Esophagus muscularis mucosa (tissue), 3 donors: Measurements from ENCODE around the gene DHRS12.

Experiments
- POLR2A ChIP-seq: fragments of 450-650 bp; IDR thresholded peaks from one replicate; pipeline ENCODE4 v1.6.1; 2017; ENCODE audit warnings: antibody characterized with exemption, moderate library complexity, mild to moderate bottlenecking, low read depth
- POLR2AphosphoS5 ChIP-seq, 2 donors: sonication (generic); formaldehyde crosslinking; IDR thresholded peaks; one replicate each; pipeline ENCODE4 v1.6.1; 2017; ENCODE audit warnings: antibody characterized with exemption in 2 of 2
- TF ChIP-seq, protein P1 (sequence below), 3 experiments: fragments of 200-600 bp in 2 of 3; fragments of 450-650 bp in 1 of 3; sonication (generic) in 2 of 3; IDR thresholded peaks; one replicate each; pipeline ENCODE4 v1.5.1; 2017 to 2019; ENCODE audit warnings: antibody characterized with exemption in 3 of 3, mild to moderate bottlenecking in 2 of 3, moderate library complexity in 1 of 3

- TF ChIP-seq POLR2AphosphoS5 (IDR thresholded peaks at IDR 0.05) (no peak), POLR2A (no peak)
- TF ChIP-seq, protein P1, sequence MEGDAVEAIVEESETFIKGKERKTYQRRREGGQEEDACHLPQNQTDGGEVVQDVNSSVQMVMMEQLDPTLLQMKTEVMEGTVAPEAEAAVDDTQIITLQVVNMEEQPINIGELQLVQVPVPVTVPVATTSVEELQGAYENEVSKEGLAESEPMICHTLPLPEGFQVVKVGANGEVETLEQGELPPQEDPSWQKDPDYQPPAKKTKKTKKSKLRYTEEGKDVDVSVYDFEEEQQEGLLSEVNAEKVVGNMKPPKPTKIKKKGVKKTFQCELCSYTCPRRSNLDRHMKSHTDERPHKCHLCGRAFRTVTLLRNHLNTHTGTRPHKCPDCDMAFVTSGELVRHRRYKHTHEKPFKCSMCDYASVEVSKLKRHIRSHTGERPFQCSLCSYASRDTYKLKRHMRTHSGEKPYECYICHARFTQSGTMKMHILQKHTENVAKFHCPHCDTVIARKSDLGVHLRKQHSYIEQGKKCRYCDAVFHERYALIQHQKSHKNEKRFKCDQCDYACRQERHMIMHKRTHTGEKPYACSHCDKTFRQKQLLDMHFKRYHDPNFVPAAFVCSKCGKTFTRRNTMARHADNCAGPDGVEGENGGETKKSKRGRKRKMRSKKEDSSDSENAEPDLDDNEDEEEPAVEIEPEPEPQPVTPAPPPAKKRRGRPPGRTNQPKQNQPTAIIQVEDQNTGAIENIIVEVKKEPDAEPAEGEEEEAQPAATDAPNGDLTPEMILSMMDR (IDR thresholded peaks at IDR 0.05) = no peak
Measured at GRCh38 chr13:51778392-51778791, 25.6 kb downstream of the DHRS12 start.
